Activated CD8-positive, alpha-beta memory T cell treated with anti-CD3 and anti-CD28 coated beads, Interleukin-2, amount 50 U/mL, for 1 hour (primary cell): Measurements from ENCODE around the gene PIEZO2.
"Not testable (repeated sequence)": the region's sequence is repeated elsewhere in the genome, so short reads cannot be mapped to it uniquely, and the experiment has no call there.

ENCODE experiments used
- DNase-seq: peaks from one replicate; pipeline ENCODE4 v3.0.0-alpha.2; 2020; ENCODE audit errors: extremely low read depth

Gene PIEZO2

DNA sequence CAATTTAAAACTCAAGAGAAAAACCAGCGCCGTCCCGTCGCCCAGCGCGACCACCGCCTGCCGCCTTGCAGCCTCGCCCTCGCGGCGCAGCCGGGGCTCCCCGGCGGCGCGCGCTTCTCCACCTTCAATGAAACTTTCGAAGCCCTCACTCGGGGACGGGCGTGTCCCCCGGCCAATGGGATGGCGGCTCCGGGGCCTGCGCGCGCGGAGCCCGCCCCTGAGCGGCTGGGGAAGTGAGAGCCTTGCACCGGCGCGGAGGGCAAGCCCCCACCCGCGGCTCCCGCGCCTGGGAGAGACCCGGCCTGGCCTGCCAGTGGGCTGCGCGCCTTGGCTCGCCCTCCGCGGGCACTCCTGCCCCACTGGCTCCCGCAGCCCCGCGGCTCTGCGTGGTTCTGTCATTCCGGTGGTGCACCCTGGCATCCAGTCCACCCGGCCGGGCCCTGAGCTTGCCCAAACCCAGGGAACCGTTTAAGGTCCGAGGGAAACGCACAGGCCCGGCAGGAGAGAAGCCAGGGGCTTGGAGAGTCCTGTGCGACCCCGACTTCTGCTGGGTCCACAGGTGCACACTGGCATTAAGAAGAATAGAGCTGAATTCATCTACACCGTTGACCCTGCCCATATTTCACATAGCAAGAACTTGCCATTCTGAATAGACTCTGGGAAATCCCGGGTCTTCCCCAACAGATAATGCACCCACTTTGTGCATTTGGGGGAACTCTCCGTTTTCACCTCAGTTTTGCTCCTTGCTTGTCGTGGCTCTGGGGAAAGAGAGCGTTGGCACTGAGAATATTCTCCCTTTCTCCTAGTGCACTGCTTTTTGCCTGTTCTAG is at the start of gene PIEZO2:
PIEZO2 (minus strand) TSS at position 129 of the 830 bp plus-strand sequence. CDS start 981 bp downstream, outside the sequence.
- no peak for DNase-seq

DNA sequence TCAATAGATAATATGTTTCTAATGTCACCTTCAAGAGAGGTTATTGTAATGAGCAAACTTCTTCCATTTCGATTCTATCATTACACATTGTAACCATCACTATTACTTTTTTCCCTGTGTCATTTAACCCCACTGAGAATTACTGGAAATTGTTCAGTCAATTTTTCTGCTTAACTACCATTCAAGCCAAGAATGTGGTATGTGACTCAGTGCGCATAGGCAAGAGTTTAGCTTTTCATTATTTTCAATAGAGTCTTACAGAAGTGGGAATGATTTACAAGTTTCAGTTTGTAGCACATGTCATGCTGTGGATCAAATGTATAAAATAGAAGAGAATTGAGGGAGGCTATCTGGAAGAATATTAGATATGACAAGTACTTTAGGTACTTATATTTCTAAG is 34.3 kb upstream of the PIEZO2 start:
- DNase-seq: no peak

DNA sequence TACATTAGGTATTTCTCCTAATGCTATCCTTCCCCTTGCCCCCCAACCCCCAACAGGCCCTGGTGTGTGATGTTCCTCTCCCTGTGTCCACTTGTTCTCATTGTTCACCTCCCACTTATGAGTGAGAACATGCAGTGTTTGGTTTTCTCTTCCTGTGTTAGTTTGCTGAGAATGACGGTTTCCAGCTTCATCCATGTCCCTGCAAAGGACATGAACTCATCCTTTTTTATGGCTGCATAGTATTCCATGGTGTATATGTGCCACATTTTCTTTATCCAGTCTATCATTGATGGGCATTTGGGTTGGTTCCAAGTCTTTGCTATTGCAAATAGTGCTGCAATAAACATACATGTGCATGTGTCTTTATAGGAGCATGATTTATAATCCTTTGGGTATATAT is 32.3 kb upstream of the PIEZO2 start:
- not testable (repeated sequence) for DNase-seq

DNA sequence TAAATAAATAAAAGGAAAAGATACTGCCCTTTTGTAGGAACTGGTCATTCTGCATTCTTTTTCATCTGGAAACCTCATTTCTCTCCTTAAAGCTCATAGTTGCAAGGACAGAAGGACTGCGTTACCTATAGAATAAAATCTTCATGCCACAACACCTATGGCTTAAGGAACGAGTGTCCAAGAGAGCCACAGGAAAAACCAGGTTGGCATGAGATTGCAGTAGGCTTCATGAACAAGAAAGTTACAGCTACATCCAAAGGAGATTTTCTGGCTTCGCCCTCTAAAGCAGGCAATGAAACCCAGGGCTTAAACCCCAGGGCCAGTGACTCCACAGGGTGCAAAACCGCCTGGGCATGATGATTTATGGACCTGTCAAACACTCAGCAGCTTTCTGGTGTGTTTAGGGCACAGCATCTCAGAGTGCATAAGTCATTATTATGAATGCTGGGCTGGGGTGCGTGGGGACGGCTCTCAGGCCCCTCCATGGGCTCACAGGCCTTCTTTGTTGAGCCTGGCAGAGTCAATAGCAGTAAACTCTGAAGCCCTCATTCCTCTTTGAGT is 30.7 kb upstream of the PIEZO2 start:
- DNase-seq: no peak

DNA sequence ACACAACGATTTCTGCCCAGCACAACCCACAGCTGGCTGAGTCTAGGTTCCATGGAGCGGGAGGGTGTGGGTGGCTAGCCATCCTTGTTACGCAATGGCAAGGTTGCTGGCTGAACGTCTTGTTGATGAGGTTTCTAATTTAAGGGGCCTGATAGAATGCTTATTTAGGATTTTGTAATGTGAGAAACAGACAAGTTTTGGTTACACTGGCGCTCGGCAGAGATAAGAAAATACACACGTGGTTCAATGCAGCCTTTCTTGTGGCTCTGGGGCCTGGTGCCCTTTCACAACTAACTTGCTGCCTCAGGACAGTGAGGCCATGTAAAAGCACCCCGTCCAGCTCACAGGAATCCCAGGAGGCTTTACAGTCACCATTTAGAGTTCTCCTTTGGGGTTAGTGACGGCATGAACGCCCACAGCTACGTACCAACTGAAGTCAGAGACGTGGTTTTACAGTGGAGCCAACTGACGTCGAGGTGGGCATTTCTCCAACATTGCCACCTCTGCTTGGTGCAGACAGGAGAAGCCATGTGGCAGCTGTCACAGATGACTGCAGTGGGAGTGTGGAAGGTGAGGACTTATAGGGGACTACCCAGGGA is 29.7 kb upstream of the PIEZO2 start:
- DNase-seq: no peak

DNA sequence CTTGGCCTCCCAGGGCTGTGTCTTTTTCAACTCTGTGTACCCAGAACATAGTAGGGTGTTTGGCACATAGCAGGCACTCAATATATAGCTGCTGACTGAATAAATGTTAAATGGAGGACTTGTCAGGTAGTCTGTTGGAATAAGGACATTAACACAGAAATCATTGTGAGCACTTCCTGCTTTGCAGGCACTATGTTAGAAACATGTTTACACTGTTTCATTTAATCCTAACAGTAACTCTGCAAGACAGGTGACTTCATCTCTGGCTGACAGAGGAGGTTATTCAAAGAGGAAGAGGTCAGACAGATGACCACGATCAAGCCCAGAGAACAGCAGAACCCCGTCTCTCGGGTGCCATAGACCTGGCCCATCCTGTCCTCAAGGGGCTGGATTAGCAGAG is 28.0 kb upstream of the PIEZO2 start:
- DNase-seq: no peak

DNA sequence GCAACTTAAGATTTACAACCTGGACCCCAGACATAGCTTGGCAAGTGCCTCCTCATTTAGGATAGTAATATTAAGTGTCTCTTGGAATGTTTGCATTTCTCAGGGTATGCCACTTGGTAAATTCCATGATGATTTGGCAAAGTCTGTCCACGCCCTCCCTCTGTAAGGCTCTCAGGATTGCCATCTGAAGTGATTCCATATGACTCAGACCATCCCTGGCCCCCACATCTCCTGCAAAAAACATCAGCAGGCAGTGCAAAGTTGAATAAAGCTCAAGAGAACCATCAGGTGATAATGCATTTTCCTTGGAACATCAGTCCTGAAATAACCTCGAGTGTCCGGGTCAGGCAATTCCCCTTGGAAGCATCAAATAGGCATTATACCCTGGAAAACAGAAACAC is 27.1 kb upstream of the PIEZO2 start:
- DNase-seq: no peak

DNA sequence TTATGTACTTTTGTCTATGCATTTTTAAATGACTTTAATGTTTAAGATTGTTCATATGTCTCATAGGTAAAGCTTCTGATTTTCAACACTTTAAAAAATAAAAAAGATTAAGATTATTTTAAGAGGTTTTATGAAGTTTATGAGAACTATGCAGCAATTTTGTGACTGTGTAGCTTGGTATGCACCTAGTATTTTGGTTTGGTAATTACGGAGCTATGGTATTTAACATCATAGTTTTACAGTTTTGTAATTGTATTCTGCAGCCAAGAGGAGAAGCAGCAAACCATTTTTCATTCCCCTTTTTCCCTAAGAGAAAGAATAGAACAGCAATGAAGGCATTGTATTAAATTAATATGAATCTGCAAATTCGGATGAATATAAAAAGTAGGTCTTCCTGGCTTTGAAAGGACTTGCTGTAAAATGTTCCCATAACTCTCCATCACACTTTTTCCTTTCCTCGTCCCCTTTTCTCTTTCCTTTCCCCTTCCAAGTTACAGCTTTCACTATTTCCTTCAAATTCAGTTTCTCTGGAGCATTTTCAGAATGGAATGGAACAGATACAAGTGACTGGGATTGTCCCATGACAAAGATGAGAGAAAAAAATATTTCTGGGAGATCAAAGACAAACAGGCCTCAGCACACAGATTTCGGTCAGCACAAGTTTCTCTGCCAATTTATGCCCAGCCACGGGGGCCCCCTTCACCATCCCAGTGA is 26.1 kb upstream of the PIEZO2 start:
- DNase-seq: no peak

DNA sequence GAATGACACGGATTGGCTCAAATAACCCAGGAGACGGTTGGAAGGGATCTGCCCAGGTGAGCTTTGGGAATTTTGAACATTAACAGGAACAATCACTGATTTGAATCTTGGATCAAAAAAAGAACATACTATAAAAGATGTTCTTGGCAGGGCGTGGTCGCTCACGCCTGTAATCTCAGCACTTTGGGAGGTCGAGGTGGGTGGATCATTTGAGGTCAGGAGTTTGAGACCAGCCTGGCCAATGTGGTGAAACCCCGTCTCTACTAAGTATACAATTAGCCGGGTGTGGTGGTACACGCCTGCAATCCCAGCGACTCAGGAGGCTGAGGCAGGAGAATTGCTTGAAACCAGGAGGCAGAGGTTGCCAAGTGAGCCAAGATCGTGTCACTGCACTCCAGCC is 24.8 kb upstream of the PIEZO2 start:
- DNase-seq: not testable (repeated sequence)

DNA sequence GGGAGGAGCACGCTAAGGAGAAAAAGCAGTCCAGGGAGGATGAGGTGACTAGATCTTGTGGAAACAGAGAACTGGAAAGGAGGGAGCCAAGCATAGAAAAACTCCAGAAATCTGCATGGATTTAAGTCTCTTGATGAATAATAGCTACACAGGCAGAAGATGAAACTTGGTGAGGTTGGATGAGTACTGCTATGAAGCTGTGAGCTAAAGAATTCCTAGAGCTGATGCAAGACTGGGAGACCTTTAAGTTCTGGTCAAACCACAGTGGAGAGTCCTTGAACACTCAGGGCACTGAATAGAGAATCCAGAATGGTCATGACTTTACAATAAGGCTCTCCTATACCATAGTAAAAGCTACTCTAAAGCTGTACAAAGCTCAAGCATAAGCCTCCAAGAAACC is 18.4 kb upstream of the PIEZO2 start:
- no peak for DNase-seq

DNA sequence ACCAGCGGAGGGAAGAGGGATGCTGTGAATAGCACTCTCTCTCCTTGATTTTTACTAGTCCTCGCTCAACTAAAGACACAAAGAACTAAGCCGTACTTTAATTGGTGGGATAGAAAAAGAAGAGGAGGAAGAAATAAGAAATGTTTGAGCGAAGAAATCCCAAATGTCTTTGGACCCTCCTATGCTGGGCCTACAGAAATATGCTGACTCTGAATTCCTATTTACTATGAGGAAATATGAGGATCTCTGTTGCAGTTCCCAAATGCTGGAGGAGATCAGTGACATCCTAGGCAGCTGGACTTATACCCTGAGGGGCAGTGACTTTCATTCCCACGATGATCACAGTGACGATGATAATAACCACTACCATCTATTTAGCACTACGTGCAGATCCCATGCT is 16.6 kb upstream of the PIEZO2 start:
- DNase-seq: no peak

DNA sequence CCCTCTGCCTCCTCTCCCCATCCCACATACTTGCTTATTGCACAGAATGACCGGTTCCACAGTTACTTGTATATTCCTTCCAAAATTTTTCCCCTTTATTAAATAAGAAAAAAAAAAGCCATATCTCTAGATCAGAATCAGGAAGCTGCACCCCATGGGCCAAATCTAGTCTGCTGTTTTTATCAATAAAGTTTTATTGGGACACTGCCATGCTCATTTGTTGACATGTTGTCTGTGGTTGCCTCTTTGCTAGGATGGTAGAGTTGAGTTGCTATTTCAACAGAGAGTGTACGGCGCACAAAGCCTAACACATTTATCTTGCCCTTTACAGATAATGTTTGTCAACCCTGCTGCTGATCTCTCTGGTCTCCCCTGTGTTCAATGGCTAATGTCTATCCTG is 15.8 kb upstream of the PIEZO2 start:
- DNase-seq: no peak

DNA sequence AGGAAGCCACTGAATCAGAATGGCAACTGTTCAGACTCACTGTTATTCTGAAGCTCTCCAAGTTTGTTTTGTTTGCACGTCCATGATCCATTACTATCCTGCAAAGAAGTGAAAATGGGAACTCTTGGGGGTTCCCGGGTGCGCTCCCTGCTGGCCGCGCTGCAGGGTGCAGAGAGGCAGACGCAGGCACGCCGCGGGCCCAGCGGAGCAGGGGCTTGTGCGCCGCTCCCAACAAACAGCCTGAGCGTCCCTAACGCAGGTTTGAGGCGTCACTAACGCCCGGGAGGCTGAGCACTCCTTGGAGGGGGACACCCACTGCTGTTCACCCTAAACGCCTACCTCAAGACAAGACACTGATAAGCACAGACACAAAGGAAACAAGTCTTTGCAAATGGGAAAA is 14.3 kb upstream of the PIEZO2 start:
- DNase-seq: no peak

DNA sequence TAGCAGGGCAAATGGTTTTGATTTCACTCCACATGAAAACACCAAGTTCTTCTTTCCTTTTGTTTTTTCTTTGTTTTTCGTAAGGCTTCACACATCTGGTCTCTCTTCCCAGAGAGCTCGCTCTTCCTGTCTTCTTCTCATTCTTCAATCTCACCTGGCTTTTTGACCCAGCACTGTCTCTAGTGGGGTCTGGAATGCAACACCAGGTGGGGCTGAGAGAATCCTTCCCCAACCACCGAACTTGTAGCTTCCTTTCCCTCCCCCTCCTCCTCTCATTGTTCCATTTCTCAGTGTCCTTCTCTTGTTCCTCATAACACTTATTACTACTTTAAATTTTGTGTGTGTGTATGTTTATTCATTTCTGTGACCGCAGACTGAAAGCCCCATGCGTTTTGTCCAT is 13.5 kb upstream of the PIEZO2 start:
- no peak for DNase-seq

DNA sequence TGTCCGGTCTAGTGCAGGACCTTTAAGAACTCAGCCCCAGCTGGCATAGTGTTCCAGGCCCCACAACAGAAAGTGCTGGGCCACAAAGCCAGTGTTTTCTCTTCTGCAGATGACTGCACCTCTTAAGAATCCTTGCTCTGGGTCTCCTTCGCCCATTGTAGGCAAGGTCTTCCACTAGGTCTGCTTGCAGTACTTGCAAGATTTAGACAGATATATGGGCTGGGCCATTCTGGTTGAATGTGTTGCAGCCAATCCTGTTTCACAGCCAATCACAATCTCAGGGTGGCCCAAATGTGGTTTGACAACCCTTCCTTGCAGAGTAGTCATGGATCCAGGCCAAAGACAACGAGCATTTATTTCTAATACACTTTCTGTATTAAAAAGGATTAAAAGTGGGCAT is 13.1 kb upstream of the PIEZO2 start:
- DNase-seq: no peak

DNA sequence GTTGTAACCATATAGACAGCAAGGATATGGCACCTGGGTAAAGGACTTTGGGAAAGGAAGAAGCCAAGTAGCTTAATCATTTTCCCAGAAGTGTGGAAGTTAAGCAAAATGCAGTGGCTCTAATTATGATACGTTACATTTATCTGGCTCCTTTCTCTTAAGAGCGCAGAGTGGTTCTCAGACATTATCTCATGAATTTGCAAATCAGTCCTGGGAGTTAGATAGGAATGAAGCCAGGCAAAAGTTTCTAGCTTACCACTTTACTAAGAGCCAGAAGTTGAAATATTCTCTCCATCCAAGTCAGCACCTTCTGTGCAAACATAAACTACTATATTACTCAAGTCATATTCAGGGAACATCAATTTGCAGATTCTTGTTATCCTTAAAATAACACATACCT is 10.9 kb upstream of the PIEZO2 start:
- DNase-seq: no peak

DNA sequence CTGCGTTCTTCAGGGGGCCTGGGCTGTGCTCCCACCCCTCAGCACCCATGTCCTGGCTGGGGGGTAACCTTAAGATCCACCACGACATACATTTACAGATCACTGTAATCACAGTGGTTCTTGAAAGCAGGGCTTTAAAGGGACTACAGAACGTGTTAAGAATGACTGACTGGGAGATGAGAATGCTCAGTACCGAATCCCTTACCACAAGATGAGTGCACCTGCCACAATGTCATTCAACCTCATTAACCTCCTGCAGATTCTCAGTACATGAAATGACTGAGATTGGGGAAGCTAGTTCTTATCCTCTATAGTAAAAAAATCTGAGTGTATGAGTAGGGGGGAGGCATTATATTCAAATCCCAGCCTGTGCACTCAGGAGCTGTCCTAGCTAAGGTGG is 10.5 kb upstream of the PIEZO2 start:
- DNase-seq: no peak

DNA sequence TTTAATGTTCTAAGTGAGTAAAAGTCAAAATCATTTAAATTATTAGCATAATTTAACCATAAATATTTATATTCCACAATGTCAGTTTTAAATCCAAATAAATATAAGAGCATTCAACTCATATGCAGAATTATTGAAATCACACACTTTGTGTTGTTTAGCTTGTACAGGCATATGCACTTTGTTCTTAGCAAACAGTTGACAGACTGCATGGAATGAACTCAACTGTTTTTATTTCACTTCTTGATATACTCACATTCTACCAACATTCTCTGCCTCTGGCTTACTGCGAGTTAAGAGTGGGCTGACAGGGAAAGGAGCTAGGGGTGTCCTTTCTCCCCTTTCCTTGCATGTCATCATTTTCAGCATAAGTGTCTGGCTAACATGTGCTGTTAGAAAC is 7.6 kb upstream of the PIEZO2 start:
- DNase-seq: no peak

DNA sequence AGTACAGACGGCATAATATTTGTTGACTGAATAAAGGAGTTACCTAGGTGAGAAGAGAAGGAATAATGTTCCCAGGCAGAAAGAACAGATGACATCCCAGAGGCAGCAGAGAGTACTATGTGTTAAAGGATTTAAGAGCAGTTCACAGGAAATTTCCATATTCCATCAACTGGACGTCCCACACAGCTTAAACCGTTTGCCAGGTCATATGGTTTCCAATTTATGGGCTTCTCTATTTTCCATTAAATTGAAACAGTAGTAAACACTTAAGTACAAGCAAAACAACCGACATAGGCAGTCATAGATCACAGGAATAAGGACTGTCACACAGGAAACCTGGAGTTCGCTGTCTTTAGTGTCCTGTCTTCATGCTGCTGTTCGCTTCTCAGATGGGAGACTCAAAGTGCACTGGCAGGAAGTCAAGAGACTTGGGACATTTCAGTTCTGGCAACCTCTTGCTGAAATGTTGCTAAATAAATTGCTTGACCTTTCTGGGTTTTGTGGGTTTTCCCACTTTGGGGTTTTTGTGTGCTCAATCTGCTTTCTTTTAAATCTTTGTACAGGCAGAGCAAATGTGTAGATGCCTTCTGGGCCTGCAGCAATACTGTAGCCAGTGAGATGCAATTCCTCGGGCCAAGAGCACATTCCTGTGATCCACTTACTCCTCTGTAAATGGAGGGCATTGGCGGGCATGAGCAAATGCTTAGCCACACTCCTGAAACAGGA is 5.8 kb upstream of the PIEZO2 start:
- no peak for DNase-seq

DNA sequence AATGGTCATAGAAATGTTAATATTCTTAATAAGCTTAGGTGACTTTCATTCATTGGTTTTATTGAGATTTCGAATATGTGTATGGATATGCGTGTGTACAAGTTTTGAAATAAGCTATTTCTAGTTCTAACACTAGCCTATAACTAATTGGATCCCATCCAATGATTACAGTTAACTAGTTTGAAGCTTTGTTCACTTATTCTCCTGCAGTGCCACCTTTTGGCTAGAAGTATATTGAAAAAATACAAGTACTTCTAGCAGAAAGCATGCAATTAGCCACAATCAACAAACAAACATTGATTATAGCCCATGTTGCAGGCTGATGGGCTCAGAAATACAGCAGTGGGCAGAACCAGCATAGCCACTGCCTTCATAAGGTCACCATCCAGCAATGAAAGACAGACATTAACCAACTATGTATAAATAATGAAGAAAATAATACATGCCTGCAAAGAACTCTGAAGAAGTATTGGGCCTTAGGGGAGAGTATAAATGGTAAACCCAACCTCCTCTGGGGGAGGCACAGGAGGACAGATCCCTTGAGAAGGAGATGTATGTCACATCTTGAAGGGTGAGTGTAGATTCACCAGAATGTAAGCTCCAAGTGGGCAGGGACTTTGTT is 5.1 kb upstream of the PIEZO2 start:
- DNase-seq: no peak

DNA sequence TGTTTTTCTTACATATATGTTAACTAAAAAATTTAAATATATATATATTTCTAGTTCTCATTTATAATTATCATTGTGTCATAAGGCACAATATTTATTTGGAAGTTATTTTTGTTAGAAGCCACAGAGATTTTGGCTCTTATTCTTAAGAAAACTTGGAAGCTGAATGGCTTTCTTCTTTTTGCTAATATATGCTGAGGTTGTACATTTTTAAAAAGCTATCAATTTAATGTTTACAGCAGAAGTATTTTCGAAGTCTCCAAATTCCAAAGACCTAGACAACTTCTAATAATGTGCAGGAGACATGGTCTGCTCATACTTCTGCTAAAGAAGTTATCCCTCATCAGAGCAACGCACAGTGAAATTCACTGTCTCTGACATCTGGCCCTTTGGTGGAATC is 3.7 kb upstream of the PIEZO2 start:
- DNase-seq: no peak

DNA sequence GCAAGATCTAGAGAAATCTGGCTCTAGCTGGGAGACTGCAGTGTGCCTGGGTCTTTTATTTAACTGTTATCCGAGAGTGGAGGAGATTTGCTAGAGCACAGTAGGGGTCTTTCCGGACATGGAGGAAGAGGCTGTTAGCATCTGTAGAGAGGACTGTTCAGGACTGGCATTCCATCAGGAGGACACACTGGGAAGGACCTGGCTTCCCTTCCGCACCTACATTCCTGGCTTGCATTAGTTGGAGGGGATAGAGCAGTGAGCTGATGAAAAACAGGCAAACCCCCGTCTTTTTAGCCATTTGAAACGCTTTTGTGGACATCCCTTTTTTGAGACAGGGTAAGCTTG is 874 bp upstream of the PIEZO2 start:
- DNase-seq: no peak
